WTC11 (cell line): Measurements from ENCODE around the gene RPL10. TPM values are rescaled to one million over a fixed set of nuclear protein-coding genes. Genes with fewer than 3 reads are reported as not detected.

ENCODE experiments used
- ATAC-seq: fragments of 200-7000 bp; cut with Tn5 transposase; 2 replicates; pipeline ENCODE4 v1.10.0; 2021; ENCODE audit warnings: mild to moderate bottlenecking, moderate library complexity
- CTCF ChIA-PET: fragments of 300-600 bp; sonication (Branson Sonifier 250); formaldehyde crosslinking; loops from one replicate; lab custom pipeline; 2021; ENCODE audit warnings: antibody characterized with exemption; lab: Charles Lee
- POLR2A ChIA-PET: fragments of 350-600 bp; sonication (Branson Sonifier 250); formaldehyde crosslinking; loops from one replicate; lab custom pipeline; 2021; ENCODE audit warnings: antibody characterized with exemption; lab: Charles Lee
- DNase-seq: peaks from one replicate; pipeline ENCODE4 v3.0.0; 2021; ENCODE audit warnings: low spot score
- H3K27ac Mint-ChIP-seq: 2 replicates; pipeline ENCODE4 v1.8.0; 2021; ENCODE audit warnings: mixed read lengths
- H3K27me3 Mint-ChIP-seq: 2 replicates; pipeline ENCODE4 v1.8.0; 2021; ENCODE audit warnings: low read depth, mild to moderate bottlenecking, moderate library complexity, mixed read lengths
- H3K36me3 Mint-ChIP-seq: 2 replicates; pipeline ENCODE4 v1.8.0; 2021; ENCODE audit warnings: mixed read lengths
- H3K4me1 Mint-ChIP-seq: 2 replicates; pipeline ENCODE4 v1.8.0; 2022; ENCODE audit warnings: mixed read lengths
- H3K4me3 Mint-ChIP-seq: 2 replicates; pipeline ENCODE4 v1.8.0; 2021; ENCODE audit warnings: mild to moderate bottlenecking, moderate library complexity, mixed read lengths
- H3K9me3 Mint-ChIP-seq: 2 replicates; pipeline ENCODE4 v1.8.0; 2021; ENCODE audit warnings: mixed read lengths
- ATF1 ChIP-seq: sonication (generic); formaldehyde crosslinking; IDR thresholded peaks from 2 replicates; pipeline ENCODE4 v1.8.1; 2023; ENCODE audit warnings: mild to moderate bottlenecking, moderate library complexity, missing genetic modification reagents
- CREB1 ChIP-seq: sonication (generic); formaldehyde crosslinking; IDR thresholded peaks from 2 replicates; pipeline ENCODE4 v1.8.0; 2023; ENCODE audit warnings: mild to moderate bottlenecking, missing genetic modification reagents
- ELF4 ChIP-seq: sonication (generic); formaldehyde crosslinking; IDR thresholded peaks from 2 replicates; pipeline ENCODE4 v1.8.1; 2022; ENCODE audit warnings: low read depth, mild to moderate bottlenecking, moderate library complexity, missing genetic modification reagents
- FOXP1 ChIP-seq: sonication (generic); formaldehyde crosslinking; IDR thresholded peaks from 2 replicates; pipeline ENCODE4 v1.8.0; 2022; ENCODE audit warnings: missing genetic modification reagents, mild to moderate bottlenecking, moderate library complexity, borderline replicate concordance
- GTF2I ChIP-seq: fragments of 250-450 bp; sonication (Bioruptor Pico); conservative IDR thresholded peaks from 2 replicates; pipeline ENCODE4 v1.4.0; 2021; ENCODE audit warnings: mild to moderate bottlenecking
- HMGXB4 ChIP-seq: sonication (generic); formaldehyde crosslinking; IDR thresholded peaks from 2 replicates; pipeline ENCODE4 v1.8.1; 2023; ENCODE audit warnings: mild to moderate bottlenecking, moderate library complexity, missing genetic modification reagents
- JAZF1 ChIP-seq: fragments of 250-450 bp; sonication (Bioruptor Pico); IDR thresholded peaks from 2 replicates; pipeline ENCODE4 v1.9.0; 2021; ENCODE audit warnings: moderate library complexity, mild to moderate bottlenecking, inconsistent platforms
- JUN ChIP-seq: sonication (generic); formaldehyde crosslinking; IDR thresholded peaks from 2 replicates; pipeline ENCODE4 v1.8.0; 2023; ENCODE audit warnings: mild to moderate bottlenecking, missing genetic modification reagents
- NFATC4 ChIP-seq: fragments of 250-450 bp; sonication (Bioruptor Pico); IDR thresholded peaks from 2 replicates; pipeline ENCODE4 v1.9.0; 2021; ENCODE audit warnings: mild to moderate bottlenecking
- NFE2L1 ChIP-seq: sonication (generic); formaldehyde crosslinking; IDR thresholded peaks from 2 replicates; pipeline ENCODE4 v1.8.1; 2023; ENCODE audit warnings: missing genetic modification reagents
- NR1H2 ChIP-seq: sonication (generic); formaldehyde crosslinking; IDR thresholded peaks from 2 replicates; pipeline ENCODE4 v1.9.0; 2021; ENCODE audit warnings: mild to moderate bottlenecking, moderate library complexity, missing genetic modification reagents
- RELA ChIP-seq: sonication (generic); formaldehyde crosslinking; IDR thresholded peaks from 2 replicates; pipeline ENCODE4 v1.8.1; 2022; ENCODE audit warnings: missing genetic modification reagents, mild to moderate bottlenecking, borderline replicate concordance
- SMAD4 ChIP-seq: sonication (generic); formaldehyde crosslinking; IDR thresholded peaks from 2 replicates; pipeline ENCODE4 v1.8.0; 2022; ENCODE audit warnings: mild to moderate bottlenecking, missing genetic modification reagents
- SOX15 ChIP-seq: fragments of 250-450 bp; sonication (Bioruptor Pico); IDR thresholded peaks from 2 replicates; pipeline ENCODE4 v1.9.0; 2021; ENCODE audit warnings: mild to moderate bottlenecking
- ZBTB21 ChIP-seq: sonication (generic); formaldehyde crosslinking; IDR thresholded peaks from 2 replicates; pipeline ENCODE4 v1.8.1; 2023; ENCODE audit warnings: mild to moderate bottlenecking, missing genetic modification reagents, borderline replicate concordance
- ZBTB43 ChIP-seq: sonication (generic); formaldehyde crosslinking; IDR thresholded peaks from 2 replicates; pipeline ENCODE4 v1.8.1; 2023; ENCODE audit warnings: mild to moderate bottlenecking, missing genetic modification reagents
- ZNF121 ChIP-seq: sonication (generic); formaldehyde crosslinking; IDR thresholded peaks from 2 replicates; pipeline ENCODE4 v1.8.0; 2023; ENCODE audit warnings: missing genetic modification reagents
- ZNF138 ChIP-seq: sonication (generic); formaldehyde crosslinking; conservative IDR thresholded peaks from 2 replicates; pipeline ENCODE4 v1.8.1; 2022; ENCODE audit warnings: mild to moderate bottlenecking, moderate library complexity, missing genetic modification reagents
- ZNF219 ChIP-seq: sonication (generic); formaldehyde crosslinking; IDR thresholded peaks from 2 replicates; pipeline ENCODE4 v1.8.0; 2023; ENCODE audit warnings: missing genetic modification reagents, mild to moderate bottlenecking, borderline replicate concordance
- ZNF263 ChIP-seq: sonication (generic); formaldehyde crosslinking; IDR thresholded peaks from 2 replicates; pipeline ENCODE4 v1.8.1; 2022; ENCODE audit warnings: low read depth, mild to moderate bottlenecking, moderate library complexity, missing genetic modification reagents
- ZNF416 ChIP-seq: fragments of 250-450 bp; sonication (Bioruptor Pico); IDR thresholded peaks from 2 replicates; pipeline ENCODE4 v1.9.0; 2021; ENCODE audit warnings: mild to moderate bottlenecking, inconsistent platforms
- ZSCAN18 ChIP-seq: fragments of 250-450 bp; sonication (Bioruptor Pico); IDR thresholded peaks from 2 replicates; pipeline ENCODE4 v2.1.2; 2022; ENCODE audit warnings: mild to moderate bottlenecking, moderate library complexity
- total RNA-seq: library from RNA; stranded (reverse); gene quantifications from 3 replicates; pipeline ENCODE4 v1.2.3, GENCODE V29; 2021
- TF ChIP-seq, protein P1 (sequence below): sonication (generic); formaldehyde crosslinking; IDR thresholded peaks from 2 replicates; pipeline ENCODE4 v1.8.1; 2022; ENCODE audit warnings: mild to moderate bottlenecking, moderate library complexity, missing genetic modification reagents
- TF ChIP-seq, protein P2 (sequence below): sonication (generic); formaldehyde crosslinking; IDR thresholded peaks from 2 replicates; pipeline ENCODE4 v1.8.0; 2023; ENCODE audit warnings: missing genetic modification reagents, mild to moderate bottlenecking, borderline replicate concordance
- TF ChIP-seq, protein P3 (sequence below): fragments of 250-450 bp; sonication (Bioruptor Pico); IDR thresholded peaks from 2 replicates; pipeline ENCODE4 v1.9.0; 2021; ENCODE audit warnings: mild to moderate bottlenecking

RPL10 gene
- total RNA-seq, 1 experiment from 2014 or later, result 2,241 TPM

GRCh38 chrX:154403858-154404257 is 5.7 kb downstream of the RPL10 start:
- DNase-seq (no peak), ATAC-seq (no peak)
- H3K9me3 Mint-ChIP-seq, result no peaks in the 10 kb centered on the region
- POLR2A ChIA-PET, result no interaction called here
- H3K27me3 Mint-ChIP-seq, result no peaks in the 10 kb centered on the region
- H3K4me1 Mint-ChIP-seq, result peaks cover 19% of the 10 kb centered on the region
- H3K36me3 Mint-ChIP-seq, result peaks cover 21% of the 10 kb centered on the region
- TF ChIP-seq RELA (CRISPR knock-in tag) (no peak), NFE2L1 (CRISPR knock-in tag) (no peak), CREB1 (no peak), ZBTB21 (CRISPR knock-in tag) (no peak), ZNF138 (CRISPR knock-in tag) (no peak), ZNF263 (CRISPR knock-in tag) (no peak), NR1H2 (CRISPR knock-in tag) (no peak), ZNF416 (no peak), SMAD4 (CRISPR knock-in tag) (no peak)
- TF ChIP-seq, protein P1, sequence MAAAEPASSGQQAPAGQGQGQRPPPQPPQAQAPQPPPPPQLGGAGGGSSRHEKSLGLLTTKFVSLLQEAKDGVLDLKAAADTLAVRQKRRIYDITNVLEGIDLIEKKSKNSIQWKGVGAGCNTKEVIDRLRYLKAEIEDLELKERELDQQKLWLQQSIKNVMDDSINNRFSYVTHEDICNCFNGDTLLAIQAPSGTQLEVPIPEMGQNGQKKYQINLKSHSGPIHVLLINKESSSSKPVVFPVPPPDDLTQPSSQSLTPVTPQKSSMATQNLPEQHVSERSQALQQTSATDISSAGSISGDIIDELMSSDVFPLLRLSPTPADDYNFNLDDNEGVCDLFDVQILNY (CRISPR knock-in tag), result no peak
- CTCF ChIA-PET, result no interaction called here
- H3K27ac Mint-ChIP-seq, result no peak overlapping the region
- no peak overlapping the region for H3K4me3 Mint-ChIP-seq

DNA sequence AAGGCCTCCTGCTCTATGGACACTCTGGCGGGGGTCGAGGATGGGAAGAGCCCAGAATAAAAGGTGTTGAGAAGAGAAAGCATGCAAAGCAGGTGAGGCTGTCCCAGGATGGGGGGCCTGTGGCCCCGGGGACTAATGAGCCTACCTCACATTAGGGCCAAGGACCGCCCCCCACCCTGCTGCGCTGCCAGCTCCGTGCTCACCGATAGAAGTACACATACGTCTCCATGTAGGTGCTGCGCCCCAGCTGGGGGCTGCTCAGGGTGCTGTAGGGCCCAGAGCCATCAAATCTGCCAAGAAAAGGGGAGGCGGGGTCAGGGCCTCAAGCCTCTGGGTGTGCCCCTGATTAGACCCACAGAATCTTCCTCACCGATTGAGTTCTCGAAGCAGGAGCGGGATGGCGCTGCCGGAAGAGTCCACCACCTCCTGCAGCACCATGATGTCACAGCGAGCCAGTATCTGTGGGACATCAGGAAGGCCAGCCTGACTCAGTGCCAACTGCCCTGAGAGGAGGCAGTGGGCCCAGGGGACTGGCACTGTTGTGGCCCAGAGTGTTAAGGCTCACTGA is 6.5 kb downstream of the RPL10 start:
- no peak overlapping the region for H3K4me3 Mint-ChIP-seq
- peaks cover 12% of the 10 kb centered on the region for H3K36me3 Mint-ChIP-seq
- DNase-seq, result no peak
- no peaks in the 10 kb centered on the region for H3K9me3 Mint-ChIP-seq
- peaks cover 17% of the 10 kb centered on the region for H3K4me1 Mint-ChIP-seq
- ChIA-PET POLR2A (no interaction called here), CTCF (no interaction called here)
- H3K27me3 Mint-ChIP-seq, result no peaks in the 10 kb centered on the region
- TF ChIP-seq FOXP1 (CRISPR knock-in tag) (no peak), GTF2I (CRISPR knock-in tag) (no peak), ELF4 (CRISPR knock-in tag) (no peak), HMGXB4 (no peak), ZNF263 (CRISPR knock-in tag) (no peak), ATF1 (CRISPR knock-in tag) (no peak), ZNF219 (CRISPR knock-in tag) (no peak), NFATC4 (CRISPR knock-in tag) (no peak), JUN (CRISPR knock-in tag) (no peak), SOX15 (CRISPR knock-in tag) (no peak), ZBTB43 (CRISPR knock-in tag) (no peak), ZSCAN18 (CRISPR knock-in tag) (no peak), ZNF121 (no peak), JAZF1 (CRISPR knock-in tag) (no peak)
- TF ChIP-seq, protein P2, sequence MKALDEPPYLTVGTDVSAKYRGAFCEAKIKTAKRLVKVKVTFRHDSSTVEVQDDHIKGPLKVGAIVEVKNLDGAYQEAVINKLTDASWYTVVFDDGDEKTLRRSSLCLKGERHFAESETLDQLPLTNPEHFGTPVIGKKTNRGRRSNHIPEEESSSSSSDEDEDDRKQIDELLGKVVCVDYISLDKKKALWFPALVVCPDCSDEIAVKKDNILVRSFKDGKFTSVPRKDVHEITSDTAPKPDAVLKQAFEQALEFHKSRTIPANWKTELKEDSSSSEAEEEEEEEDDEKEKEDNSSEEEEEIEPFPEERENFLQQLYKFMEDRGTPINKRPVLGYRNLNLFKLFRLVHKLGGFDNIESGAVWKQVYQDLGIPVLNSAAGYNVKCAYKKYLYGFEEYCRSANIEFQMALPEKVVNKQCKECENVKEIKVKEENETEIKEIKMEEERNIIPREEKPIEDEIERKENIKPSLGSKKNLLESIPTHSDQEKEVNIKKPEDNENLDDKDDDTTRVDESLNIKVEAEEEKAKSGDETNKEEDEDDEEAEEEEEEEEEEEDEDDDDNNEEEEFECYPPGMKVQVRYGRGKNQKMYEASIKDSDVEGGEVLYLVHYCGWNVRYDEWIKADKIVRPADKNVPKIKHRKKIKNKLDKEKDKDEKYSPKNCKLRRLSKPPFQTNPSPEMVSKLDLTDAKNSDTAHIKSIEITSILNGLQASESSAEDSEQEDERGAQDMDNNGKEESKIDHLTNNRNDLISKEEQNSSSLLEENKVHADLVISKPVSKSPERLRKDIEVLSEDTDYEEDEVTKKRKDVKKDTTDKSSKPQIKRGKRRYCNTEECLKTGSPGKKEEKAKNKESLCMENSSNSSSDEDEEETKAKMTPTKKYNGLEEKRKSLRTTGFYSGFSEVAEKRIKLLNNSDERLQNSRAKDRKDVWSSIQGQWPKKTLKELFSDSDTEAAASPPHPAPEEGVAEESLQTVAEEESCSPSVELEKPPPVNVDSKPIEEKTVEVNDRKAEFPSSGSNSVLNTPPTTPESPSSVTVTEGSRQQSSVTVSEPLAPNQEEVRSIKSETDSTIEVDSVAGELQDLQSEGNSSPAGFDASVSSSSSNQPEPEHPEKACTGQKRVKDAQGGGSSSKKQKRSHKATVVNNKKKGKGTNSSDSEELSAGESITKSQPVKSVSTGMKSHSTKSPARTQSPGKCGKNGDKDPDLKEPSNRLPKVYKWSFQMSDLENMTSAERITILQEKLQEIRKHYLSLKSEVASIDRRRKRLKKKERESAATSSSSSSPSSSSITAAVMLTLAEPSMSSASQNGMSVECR (CRISPR knock-in tag), result no peak
- TF ChIP-seq, protein P3, sequence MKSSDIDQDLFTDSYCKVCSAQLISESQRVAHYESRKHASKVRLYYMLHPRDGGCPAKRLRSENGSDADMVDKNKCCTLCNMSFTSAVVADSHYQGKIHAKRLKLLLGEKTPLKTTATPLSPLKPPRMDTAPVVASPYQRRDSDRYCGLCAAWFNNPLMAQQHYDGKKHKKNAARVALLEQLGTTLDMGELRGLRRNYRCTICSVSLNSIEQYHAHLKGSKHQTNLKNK (CRISPR knock-in tag), result no peak
- TF ChIP-seq, all 79 proteins: peak for 0
- H3K27ac Mint-ChIP-seq, result no peak overlapping the region
- ATAC-seq, result no peak
